ENCODE results near the gene CARNS1.

The CARNS1 gene, protein sequence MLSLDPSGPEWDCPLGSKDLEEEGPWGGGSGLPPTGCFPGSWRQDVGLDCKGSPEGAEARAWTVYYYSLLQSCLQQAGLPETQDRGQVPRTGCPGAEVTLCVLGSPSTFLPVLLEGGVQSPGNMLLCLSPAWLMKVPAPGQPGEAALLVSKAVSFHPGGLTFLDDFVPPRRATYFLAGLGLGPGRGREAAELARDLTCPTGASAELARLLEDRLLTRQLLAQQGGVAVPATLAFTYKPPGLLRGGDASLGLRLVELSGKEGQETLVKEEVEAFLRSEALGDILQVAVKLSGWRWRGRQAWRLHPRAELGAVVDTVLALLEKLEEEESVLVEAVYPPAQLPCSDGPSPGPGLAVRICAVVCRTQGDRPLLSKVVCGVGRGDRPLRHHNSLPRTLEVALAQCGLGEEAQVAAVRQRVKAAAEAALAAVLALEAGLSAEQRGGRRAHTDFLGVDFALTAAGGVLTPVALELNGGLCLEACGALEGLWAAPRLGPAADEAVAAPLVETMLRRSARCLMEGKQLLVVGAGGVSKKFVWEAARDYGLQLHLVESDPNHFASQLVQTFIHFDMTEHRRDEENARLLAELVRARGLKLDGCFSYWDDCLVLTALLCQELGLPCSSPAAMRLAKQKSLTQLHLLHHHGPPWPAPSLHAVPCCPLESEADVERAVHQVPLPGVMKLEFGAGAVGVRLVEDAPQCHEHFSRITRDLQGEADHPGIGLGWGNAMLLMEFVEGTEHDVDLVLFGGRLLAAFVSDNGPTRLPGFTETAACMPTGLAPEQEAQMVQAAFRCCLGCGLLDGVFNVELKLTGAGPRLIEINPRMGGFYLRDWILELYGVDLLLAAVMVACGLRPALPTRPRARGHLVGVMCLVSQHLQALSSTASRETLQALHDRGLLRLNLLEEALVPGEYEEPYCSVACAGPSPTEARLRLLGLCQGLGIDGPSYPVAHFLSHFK

GRCh38 chr11:67415501-67416304 lies at the start of gene CARNS1:
Gene CARNS1, plus strand, starts transcription at chr11:67415678. Its CDS starts 522 bp downstream, at chr11:67416200.
- TF ChIP-seq ZNF274 (IDR thresholded peaks at IDR 0.05; ENCODE audit: low read depth, low read length) (no peak), SUZ12 (IDR thresholded peaks at IDR 0.05; ENCODE audit: extremely low read depth, insufficient read depth, insufficient read length) (no peak), YY1 (IDR thresholded peaks at IDR 0.05; ENCODE audit: insufficient read depth, insufficient read length) (no peak)
- Histone ChIP-seq H3K27me3 (ENCODE audit: insufficient read depth, insufficient read length) (peaks cover 44% of the 10 kb centered on the region), H3K9ac (ENCODE audit: insufficient read length, low read depth) (peak within 1 kb of the TSS; percentile 74), H3K36me3 (ENCODE audit: insufficient read depth, insufficient read length, low read length) (peaks cover 2% of the 10 kb centered on the region), H3K4me1 (ENCODE audit: insufficient read depth, insufficient read length) (peaks cover 61% of the 10 kb centered on the region), H3K4me3 (ENCODE audit: insufficient read length, low read depth) (peak within 1 kb of the TSS; percentile 40), H3K9me3 (ENCODE audit: insufficient read depth, low read length) (no peaks in the 10 kb centered on the region)
- no peak for DNase-seq (ENCODE audit: low read depth, low spot score)

GRCh38 chr11:67365736-67366444 lies 49.6 kb upstream of the CARNS1 start:
- H3K27me3 ChIP-seq (ENCODE audit: insufficient read depth, insufficient read length), result peaks cover 22% of the 10 kb centered on the region
- H3K4me1 ChIP-seq (ENCODE audit: insufficient read depth, insufficient read length), result peaks cover 8% of the 10 kb centered on the region
- no peaks in the 10 kb centered on the region for H3K9me3 ChIP-seq (ENCODE audit: insufficient read depth, low read length)
- H3K36me3 ChIP-seq (ENCODE audit: insufficient read depth, insufficient read length, low read length), result peaks cover 41% of the 10 kb centered on the region
- DNase-seq (ENCODE audit: low read depth, low spot score), result no peak
- TF ChIP-seq SUZ12 (IDR thresholded peaks at IDR 0.05; ENCODE audit: extremely low read depth, insufficient read depth, insufficient read length), result no peak
- TF ChIP-seq ZNF274 (IDR thresholded peaks at IDR 0.05; ENCODE audit: low read depth, low read length), result no peak
- TF ChIP-seq YY1 (IDR thresholded peaks at IDR 0.05; ENCODE audit: insufficient read depth, insufficient read length), result no peak
- H3K4me3 ChIP-seq (ENCODE audit: insufficient read length, low read depth), result no peak overlapping the region
- H3K9ac ChIP-seq (ENCODE audit: insufficient read length, low read depth), result no peak overlapping the region

- H3K9me3 ChIP-seq (ENCODE audit: insufficient read depth, low read length), result no peaks in the 10 kb centered on the region
- H3K4me3 ChIP-seq (ENCODE audit: insufficient read length, low read depth), result no peak overlapping the region
- peaks cover 41% of the 10 kb centered on the region for H3K36me3 ChIP-seq (ENCODE audit: insufficient read depth, insufficient read length, low read length)
- TF ChIP-seq SUZ12 (IDR thresholded peaks at IDR 0.05; ENCODE audit: extremely low read depth, insufficient read depth, insufficient read length), result no peak
- no peak for TF ChIP-seq YY1 (IDR thresholded peaks at IDR 0.05; ENCODE audit: insufficient read depth, insufficient read length)
- no peak for TF ChIP-seq ZNF274 (IDR thresholded peaks at IDR 0.05; ENCODE audit: low read depth, low read length)
- peaks cover 22% of the 10 kb centered on the region for H3K27me3 ChIP-seq (ENCODE audit: insufficient read depth, insufficient read length)
- DNase-seq (ENCODE audit: low read depth, low spot score), result no peak
- H3K9ac ChIP-seq (ENCODE audit: insufficient read length, low read depth), result no peak overlapping the region
- peaks cover 15% of the 10 kb centered on the region for H3K4me1 ChIP-seq (ENCODE audit: insufficient read depth, insufficient read length)
Measured at GRCh38 chr11:67366546-67366945, 48.9 kb upstream of the CARNS1 start.

DNA sequence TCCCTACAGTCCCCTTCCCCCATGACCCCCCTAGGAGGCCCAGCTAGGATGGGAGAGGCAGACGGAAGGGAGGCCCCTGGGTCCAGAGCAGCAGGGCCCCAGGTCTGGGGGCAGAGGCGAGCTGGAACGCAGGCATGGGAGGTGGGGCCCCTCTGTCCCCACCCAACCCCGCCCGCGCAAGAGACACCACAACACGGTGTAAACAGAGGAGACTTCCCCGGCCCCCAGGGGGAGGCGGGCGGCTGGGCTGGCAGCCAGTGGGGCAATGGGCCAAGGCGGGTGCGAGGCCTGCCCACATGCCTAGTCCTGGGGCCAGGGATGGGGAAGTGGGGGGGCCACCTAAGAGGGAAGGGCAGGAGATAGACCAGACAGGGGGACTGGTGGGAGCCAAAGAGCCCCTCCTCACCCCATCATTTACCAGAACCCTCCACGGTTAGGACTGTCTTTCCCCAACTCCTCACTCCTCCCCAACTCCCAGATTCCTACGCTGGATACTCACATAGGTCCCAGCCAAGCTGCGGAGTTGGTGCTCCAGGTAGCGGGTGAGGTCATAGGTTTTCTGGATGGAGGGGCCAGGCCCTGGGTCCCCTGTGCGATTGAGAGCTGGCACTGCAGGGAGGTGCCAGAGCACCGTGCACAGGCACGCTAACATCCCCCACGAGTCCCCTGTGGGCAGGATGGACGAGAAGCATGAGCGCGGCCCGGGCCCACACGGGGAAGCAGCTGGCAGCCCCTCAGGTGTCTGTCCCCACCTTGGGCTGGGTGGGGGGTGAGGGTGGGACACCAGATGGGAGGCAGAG lies 48.3 kb upstream of the CARNS1 start:
- H3K4me1 ChIP-seq (ENCODE audit: insufficient read depth, insufficient read length), result peaks cover 19% of the 10 kb centered on the region
- H3K27me3 ChIP-seq (ENCODE audit: insufficient read depth, insufficient read length), result peaks cover 21% of the 10 kb centered on the region
- DNase-seq (ENCODE audit: low read depth, low spot score), result no peak
- TF ChIP-seq SUZ12 (IDR thresholded peaks at IDR 0.05; ENCODE audit: extremely low read depth, insufficient read depth, insufficient read length) (no peak), ZNF274 (IDR thresholded peaks at IDR 0.05; ENCODE audit: low read depth, low read length) (no peak), YY1 (IDR thresholded peaks at IDR 0.05; ENCODE audit: insufficient read depth, insufficient read length) (no peak)
- no peaks in the 10 kb centered on the region for H3K9me3 ChIP-seq (ENCODE audit: insufficient read depth, low read length)
- H3K36me3 ChIP-seq (ENCODE audit: insufficient read depth, insufficient read length, low read length), result peaks cover 41% of the 10 kb centered on the region
- no peak overlapping the region for H3K4me3 ChIP-seq (ENCODE audit: insufficient read length, low read depth)
- no peak overlapping the region for H3K9ac ChIP-seq (ENCODE audit: insufficient read length, low read depth)

DNA sequence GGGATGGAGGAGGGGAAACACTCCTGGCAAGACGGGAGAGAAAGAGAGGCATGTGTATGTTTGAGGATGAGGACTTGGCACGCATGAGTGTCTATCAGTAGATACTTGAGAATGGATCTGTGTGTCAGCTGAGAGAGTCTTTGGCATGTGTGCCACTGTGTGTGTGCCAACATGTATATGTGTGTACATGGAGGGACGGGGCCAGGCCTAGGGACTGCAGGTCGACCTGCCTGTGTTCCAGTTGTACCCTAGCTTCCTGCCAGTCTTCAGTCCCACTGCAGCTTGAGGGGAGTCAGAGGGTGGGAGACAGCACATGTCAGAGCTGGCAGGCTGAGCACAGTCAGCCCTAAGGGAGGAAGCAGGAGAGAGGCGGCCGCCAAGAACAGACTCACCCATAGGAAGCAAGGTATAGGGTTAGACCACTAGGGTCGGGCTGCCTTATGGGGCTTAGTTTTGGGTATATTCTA lies 47.7 kb upstream of the CARNS1 start:
- H3K9ac ChIP-seq (ENCODE audit: insufficient read length, low read depth), result no peak overlapping the region
- no peak overlapping the region for H3K4me3 ChIP-seq (ENCODE audit: insufficient read length, low read depth)
- no peak for DNase-seq (ENCODE audit: low read depth, low spot score)
- H3K9me3 ChIP-seq (ENCODE audit: insufficient read depth, low read length), result no peaks in the 10 kb centered on the region
- peaks cover 19% of the 10 kb centered on the region for H3K4me1 ChIP-seq (ENCODE audit: insufficient read depth, insufficient read length)
- H3K36me3 ChIP-seq (ENCODE audit: insufficient read depth, insufficient read length, low read length), result peaks cover 41% of the 10 kb centered on the region
- no peak for TF ChIP-seq SUZ12 (IDR thresholded peaks at IDR 0.05; ENCODE audit: extremely low read depth, insufficient read depth, insufficient read length)
- no peak for TF ChIP-seq YY1 (IDR thresholded peaks at IDR 0.05; ENCODE audit: insufficient read depth, insufficient read length)
- TF ChIP-seq ZNF274 (IDR thresholded peaks at IDR 0.05; ENCODE audit: low read depth, low read length), result no peak
- H3K27me3 ChIP-seq (ENCODE audit: insufficient read depth, insufficient read length), result peaks cover 18% of the 10 kb centered on the region
